NCI-H2081 treated with DMSO at 0.1 percent for 48 hours (cell line): Measurements from ENCODE around the gene BCLAF3.

Experiments
- DNase-seq: peaks from one replicate; lab custom pipeline; 2025; lab: John Stamatoyannopoulos, UW

BCLAF3 gene

GRCh38 chrX:19990556-19991349, at the start of gene BCLAF3:
TSS of gene BCLAF3 (minus strand) at chrX:19991061. CDS start at chrX:19970264, 20,797 bp downstream.
- DNase-seq: peak; percentile 64

- no peak for DNase-seq
Observed at GRCh38 chrX:20038966-20039365, 48.1 kb upstream of the BCLAF3 start.

- DNase-seq: no peak
Observed at GRCh38 chrX:20037186-20037585, 46.3 kb upstream of the BCLAF3 start.

GRCh38 chrX:20032201-20032600, 41.3 kb upstream of the BCLAF3 start:
- no peak for DNase-seq

- DNase-seq: no peak
Observed at GRCh38 chrX:20029728-20030127, 38.9 kb upstream of the BCLAF3 start.

GRCh38 chrX:20028588-20028987, 37.7 kb upstream of the BCLAF3 start:
- no peak for DNase-seq

GRCh38 chrX:20026278-20026677, 35.4 kb upstream of the BCLAF3 start:
- DNase-seq: no peak

GRCh38 chrX:20019672-20020365, 29.0 kb upstream of the BCLAF3 start:
- no peak for DNase-seq

- no peak for DNase-seq
Observed at GRCh38 chrX:20016616-20016945, 25.7 kb upstream of the BCLAF3 start.

DNA sequence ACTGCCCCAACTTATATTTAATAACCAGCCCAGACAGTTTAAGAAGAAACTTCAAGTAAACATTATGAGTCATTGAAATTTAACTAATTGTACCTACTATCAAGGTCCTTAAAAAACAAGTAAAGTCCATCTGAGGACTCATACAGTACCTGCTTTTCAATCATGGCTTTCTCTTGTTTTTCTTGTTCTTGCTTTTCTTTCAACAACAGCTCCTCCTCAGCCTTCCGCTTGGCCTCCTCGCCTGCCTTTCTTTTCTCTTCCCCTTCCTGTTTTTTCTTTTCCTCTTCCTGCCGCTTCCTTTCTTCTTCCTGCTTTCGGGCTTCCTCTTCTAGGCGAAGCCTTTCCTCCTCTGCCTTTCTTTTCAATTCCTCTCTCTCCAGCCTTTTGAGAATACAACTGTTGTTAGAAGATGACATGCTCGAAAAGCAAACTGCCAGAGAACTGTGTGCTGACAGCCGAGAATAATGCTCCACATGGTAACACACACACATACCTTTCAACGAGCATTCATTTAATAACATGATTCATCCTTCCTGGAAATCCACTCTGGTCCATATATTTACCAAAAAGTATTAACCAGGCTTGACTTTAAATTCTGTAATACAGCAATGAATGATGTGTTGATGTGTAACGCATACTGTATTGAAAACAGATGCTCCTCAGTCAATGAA, 25.2 kb upstream of the BCLAF3 start:
- no peak for DNase-seq

DNA sequence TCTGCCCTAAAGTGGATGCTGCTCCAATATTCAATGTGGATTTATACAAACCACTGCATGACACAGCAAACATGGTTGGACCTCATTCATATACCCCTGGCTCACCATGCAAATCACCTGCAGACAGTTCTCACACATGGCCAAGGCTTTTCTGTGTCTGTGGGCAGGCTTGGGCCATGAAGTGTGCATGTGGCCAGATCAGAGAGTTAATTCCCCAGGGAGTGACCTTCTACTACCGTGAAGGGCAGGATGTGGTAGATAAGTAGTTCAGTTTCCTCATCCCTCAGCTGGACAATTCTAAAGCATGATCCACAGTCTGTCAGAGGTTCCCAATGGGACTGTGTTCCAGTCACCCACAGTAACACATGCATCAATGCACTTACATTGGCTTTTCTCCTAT, 24.6 kb upstream of the BCLAF3 start:
- DNase-seq: no peak

GRCh38 chrX:20011608-20012007, 20.7 kb upstream of the BCLAF3 start:
- DNase-seq: no peak

- no peak for DNase-seq
Observed at GRCh38 chrX:20007962-20008622, 17.2 kb upstream of the BCLAF3 start.

DNA sequence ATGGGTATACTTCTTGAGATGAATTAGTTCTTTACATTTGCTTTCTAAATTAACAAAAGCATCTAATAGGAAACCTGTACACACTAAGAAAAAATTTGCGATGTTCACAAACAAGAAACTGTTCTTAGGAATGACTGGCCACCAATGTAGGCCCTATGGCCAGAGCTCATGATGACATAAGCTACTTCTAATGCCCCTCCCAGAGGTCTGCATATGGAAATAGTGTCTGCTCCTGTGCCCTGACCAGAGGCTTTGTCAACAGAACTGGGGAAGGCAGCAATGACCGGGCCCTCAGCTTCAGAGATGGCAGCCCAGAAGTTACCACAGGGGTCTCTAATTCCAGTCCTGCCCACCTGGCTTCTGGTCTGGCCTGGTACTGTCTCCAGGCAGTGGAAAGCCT, 15.0 kb upstream of the BCLAF3 start:
- no peak for DNase-seq

- DNase-seq: no peak
Observed at GRCh38 chrX:20001588-20001987, 10.7 kb upstream of the BCLAF3 start.

DNA sequence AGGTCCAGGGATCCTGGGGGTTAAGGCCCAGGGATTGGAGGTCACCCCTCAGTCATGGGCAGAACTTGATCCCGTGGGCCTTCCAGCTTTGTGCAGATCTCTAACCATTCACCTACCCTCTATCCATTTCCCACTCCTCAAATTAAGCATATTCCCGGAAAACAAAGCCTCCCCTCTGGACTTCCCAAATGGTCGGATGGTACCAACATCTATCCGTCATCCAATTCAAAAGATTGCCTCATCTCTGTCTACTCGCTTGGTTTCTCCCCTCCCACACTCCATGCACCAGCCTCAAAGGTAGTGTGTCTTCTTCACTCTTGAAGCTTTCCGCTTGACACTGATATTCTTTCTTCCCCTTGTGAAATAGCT, 473 bp upstream of the BCLAF3 start:
- no peak for DNase-seq

GRCh38 chrX:19990151-19990555, 708 bp downstream of the BCLAF3 start:
- no peak for DNase-seq

GRCh38 chrX:19987856-19988255, 3.0 kb downstream of the BCLAF3 start:
- no peak for DNase-seq

GRCh38 chrX:19986531-19986930, 4.3 kb downstream of the BCLAF3 start:
- DNase-seq: no peak

- DNase-seq: no peak
Observed at GRCh38 chrX:19981947-19982346, 8.9 kb downstream of the BCLAF3 start.

DNA sequence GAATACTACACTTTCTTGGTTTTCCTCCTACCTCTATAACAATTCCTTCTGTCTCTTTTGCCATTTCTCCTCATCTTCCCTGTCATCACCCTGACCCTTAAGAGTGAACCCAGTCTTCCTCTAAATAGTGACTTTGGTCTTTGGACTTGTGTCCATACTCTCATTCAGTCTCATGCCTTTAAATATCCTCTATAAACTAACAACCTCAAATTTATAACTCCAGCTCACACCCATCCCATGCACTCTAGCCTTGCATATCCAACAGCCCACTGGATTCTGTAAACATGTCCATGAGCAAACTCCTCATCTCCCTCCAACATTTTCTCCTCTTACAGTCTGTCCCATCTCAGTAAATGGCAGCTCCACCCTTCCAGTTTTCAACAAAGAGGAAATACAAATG, 15.0 kb downstream of the BCLAF3 start:
- DNase-seq: no peak

DNA sequence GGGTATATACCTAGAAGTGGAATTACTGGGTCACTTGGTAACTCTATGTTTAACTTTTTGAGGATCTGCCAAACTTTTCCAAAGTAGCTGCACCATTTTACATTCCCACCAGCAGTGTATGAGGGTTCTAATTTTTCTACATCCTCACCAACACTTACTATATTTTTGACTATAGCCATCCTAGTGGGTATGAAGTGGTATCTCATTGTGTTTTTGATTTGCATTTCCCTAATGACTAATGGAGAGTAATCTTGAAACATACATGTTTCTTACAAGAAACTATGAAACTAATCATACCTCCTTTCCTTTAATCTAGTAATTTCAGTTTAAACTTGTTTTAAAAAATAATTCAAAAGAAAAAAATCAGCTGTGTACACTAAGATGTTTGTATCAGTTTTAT, 17.9 kb downstream of the BCLAF3 start:
- no peak for DNase-seq

GRCh38 chrX:19968276-19968675, 22.6 kb downstream of the BCLAF3 start:
- DNase-seq: no peak
